Heart left ventricle (tissue), 16 donors: ENCODE results near the gene WNK2. TPM values are rescaled to one million over a fixed set of nuclear protein-coding genes. Genes with fewer than 3 reads are reported as not detected.

Source experiments
- ATAC-seq, 4 donors: fragments of 200-7000 bp; cut with Tn5 transposase; one replicate each; pipeline ENCODE4 v1.9.1; 2020 to 2022; ENCODE audit warnings: moderate library complexity in 4 of 4, mild to moderate bottlenecking in 3 of 4, moderate number of reproducible peaks in 1 of 4
- DNase-seq, 5 donors: peaks; one replicate each; pipeline ENCODE4 v3.0.0-alpha.2; 2020
- H3K27ac ChIP-seq, 12 donors: fragments of 200-600 bp; sonication (generic) in 4 of 12; one replicate each; pipeline versions ENCODE4 v1.5.0 to v1.8.0; 2016 to 2022; ENCODE audit warnings: mild to moderate bottlenecking in 2 of 12
- H3K27me3 ChIP-seq, 9 donors: fragments of 200-600 bp; sonication (generic) in 2 of 9; one replicate each; pipeline versions ENCODE4 v1.5.1 to v1.8.0; 2016 to 2022; ENCODE audit warnings: mild to moderate bottlenecking in 3 of 9
- H3K36me3 ChIP-seq, 9 donors: fragments of 200-600 bp; sonication (generic) in 2 of 9; one replicate each; pipeline versions ENCODE4 v1.5.0 to v1.8.0; 2018 to 2022; ENCODE audit warnings: mild to moderate bottlenecking in 2 of 9
- H3K4me1 ChIP-seq, 12 donors: fragments of 200-600 bp; sonication (generic) in 4 of 12; one replicate each; pipeline versions ENCODE4 v1.5.0 to v1.8.0; 2016 to 2022; ENCODE audit warnings: mild to moderate bottlenecking in 3 of 12
- H3K4me3 ChIP-seq, 12 donors: fragments of 200-600 bp; sonication (generic) in 4 of 12; one replicate each; pipeline versions ENCODE4 v1.5.0 to v1.8.0; 2017 to 2022; ENCODE audit warnings: mild to moderate bottlenecking in 9 of 12, moderate library complexity in 4 of 12
- H3K9me3 ChIP-seq, 12 donors: fragments of 200-600 bp; sonication (generic) in 4 of 12; one replicate each; pipeline versions ENCODE4 v1.5.0 to v1.8.0; 2016 to 2022; ENCODE audit warnings: mild to moderate bottlenecking in 1 of 12
- POLR2A ChIP-seq, 2 donors: fragments of 450-650 bp; IDR thresholded peaks; one replicate each; pipeline ENCODE4 v1.6.1; 2017; ENCODE audit warnings: antibody characterized with exemption in 2 of 2, mild to moderate bottlenecking in 2 of 2, moderate library complexity in 2 of 2
- WGBS, 4 donors: extraction: QIAGEN DNeasy Blood & Tissue Kit in 2 of 4; methylation state at CpG; one replicate each; pipeline versions ENCODE4 v1.1.5 to v1.1.7; 2013 to 2018; 5-methylcytosine and 5-hydroxymethylcytosine counted together
- intact Hi-C, 10 donors: fragments of 100-400 bp; cut with DNase I; formaldehyde crosslinking; loops; one replicate each; pipeline versions ENCODE4 v1.11.1 to v1.14.2; 2022
- polyA plus RNA-seq, 2 donors: library from polyadenylated mRNA; stranded (reverse); fragments of 200-250 nt; gene quantifications; one replicate each; pipeline ENCODE4 v1.2.3, GENCODE V29; 2013
- total RNA-seq, 9 donors: library from RNA; depleted of rRNA in 2 of 9; stranded (reverse); fragments of >200 nt in 2 of 9; fragmentation: NEBNext Ultra II Directional in 3 of 9; extraction: Animal tissue kit (Norgen Biotek cat#: 25700) in 3 of 9; gene quantifications; one replicate each; pipeline versions ENCODE4 v1.1.0 to v1.2.4, GENCODE V29; 2016 to 2023
- TF ChIP-seq, protein P1 (sequence below), 12 donors: fragments of 200-600 bp; sonication (generic) in 4 of 12; IDR thresholded peaks; one replicate each; pipeline versions ENCODE4 v1.5.0 to v1.8.0; 2018 to 2022; ENCODE audit warnings: antibody characterized with exemption in 12 of 12, mild to moderate bottlenecking in 5 of 12
- donor health status: ischemic (EF 13 %, LVEDD 7.1; RV severe dilation, severe dysfunction).
- donor health status: healthy with polysubstance abuse.
- donor health status: DM: no; HTN: yes; CAD: no.
- donor health status: DM: no; HTN: no; CAD: no.
- donor health status: ischemic (EF 25% LVEDD 6.9; RV normal size, moderate dysfunction).
- donor health status: ischemic (EF 25% LVEDD 5.7; RV mildly dilated, moderate dysfunction).
- donor health status: healthy.
- donor health status: DM: yes; HTN: yes; CAD: no.
- donor health status: ischemic (EF 35%, LVEDD 5.7; RV mildly dilated, moderate dysfunction).
- donor health status: nonischemic (EF 11% LVEDD 7.7; RV severe dilation, severe dysfunction).
- donor health status: DM: yes; HTN: yes; CAD: no.
- donor health status: PGD.
- donor health status: ischemic (EF 29% LVEDD 5.4; RV normal size, mild dysfunction).
- donor health status: nonischemic (EF 23%, LVEDD 6.1; RV moderate dilation, normal function).

Gene WNK2
- total and polyA plus RNA-seq, 11 donors = 29.4 to 206 (median 112) TPM

DNA sequence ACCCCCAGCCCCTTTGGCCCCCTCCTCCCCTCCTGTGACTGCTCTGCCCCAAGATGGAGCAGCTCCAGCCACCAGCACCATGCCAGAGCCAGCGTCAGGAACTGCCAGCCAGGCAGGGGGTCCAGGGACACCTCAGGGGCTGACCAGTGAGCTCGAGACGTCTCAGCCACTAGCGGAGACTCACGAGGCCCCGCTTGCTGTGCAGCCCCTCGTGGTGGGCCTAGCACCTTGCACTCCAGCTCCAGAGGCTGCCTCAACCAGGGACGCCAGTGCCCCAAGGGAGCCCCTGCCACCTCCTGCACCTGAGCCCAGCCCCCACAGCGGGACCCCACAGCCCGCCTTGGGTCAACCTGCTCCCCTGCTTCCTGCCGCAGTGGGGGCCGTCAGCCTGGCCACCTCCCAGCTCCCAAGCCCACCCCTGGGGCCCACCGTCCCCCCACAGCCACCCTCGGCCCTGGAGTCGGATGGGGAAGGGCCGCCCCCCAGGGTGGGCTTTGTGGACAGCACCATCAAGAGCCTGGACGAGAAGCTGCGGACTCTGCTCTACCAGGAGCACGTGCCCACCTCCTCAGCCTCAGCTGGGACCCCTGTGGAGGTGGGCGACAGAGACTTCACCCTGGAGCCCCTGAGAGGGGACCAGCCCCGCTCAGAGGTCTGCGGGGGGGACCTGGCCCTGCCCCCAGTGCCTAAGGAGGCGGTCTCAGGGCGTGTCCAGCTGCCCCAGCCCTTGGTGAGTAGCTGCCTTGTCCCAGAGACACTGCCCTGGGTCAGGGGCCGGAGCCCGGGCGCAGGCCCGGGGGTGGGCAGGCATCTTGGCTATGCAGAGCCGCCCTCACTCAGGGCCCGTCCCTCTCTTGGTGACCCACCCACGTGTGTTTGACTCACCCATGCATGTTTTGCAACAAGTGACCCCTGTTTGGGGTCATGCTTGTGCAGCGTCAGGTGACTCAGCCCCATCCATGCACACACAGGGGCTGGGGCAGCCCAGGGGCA is 105.2 kb downstream of the WNK2 start:
- H3K9me3 ChIP-seq = no peaks in the 10 kb centered on the region
- DNase-seq (peak in 1 of 5 donors; percentile 60), ATAC-seq (peak in 1 of 4 donors; percentile 24)
- H3K4me1 ChIP-seq = peaks cover 0 to 11% (median 0%) of the 10 kb centered on the region in 12 donors
- peak overlapping the region in 1 of 12 donors; percentile 3 for H3K27ac ChIP-seq
- WGBS, 4 donors = 77 to 83% (median 80%) methylated on average over 18 to 32 of the region's 32 CpGs
- peaks cover 0 to 14% (median 0%) of the 10 kb centered on the region in 9 donors for H3K36me3 ChIP-seq
- H3K27me3 ChIP-seq = no peaks in the 10 kb centered on the region
- H3K4me3 ChIP-seq = no peak overlapping the region
- TF ChIP-seq POLR2A (IDR thresholded peaks at IDR 0.05) = no peak
- TF ChIP-seq, protein P1, sequence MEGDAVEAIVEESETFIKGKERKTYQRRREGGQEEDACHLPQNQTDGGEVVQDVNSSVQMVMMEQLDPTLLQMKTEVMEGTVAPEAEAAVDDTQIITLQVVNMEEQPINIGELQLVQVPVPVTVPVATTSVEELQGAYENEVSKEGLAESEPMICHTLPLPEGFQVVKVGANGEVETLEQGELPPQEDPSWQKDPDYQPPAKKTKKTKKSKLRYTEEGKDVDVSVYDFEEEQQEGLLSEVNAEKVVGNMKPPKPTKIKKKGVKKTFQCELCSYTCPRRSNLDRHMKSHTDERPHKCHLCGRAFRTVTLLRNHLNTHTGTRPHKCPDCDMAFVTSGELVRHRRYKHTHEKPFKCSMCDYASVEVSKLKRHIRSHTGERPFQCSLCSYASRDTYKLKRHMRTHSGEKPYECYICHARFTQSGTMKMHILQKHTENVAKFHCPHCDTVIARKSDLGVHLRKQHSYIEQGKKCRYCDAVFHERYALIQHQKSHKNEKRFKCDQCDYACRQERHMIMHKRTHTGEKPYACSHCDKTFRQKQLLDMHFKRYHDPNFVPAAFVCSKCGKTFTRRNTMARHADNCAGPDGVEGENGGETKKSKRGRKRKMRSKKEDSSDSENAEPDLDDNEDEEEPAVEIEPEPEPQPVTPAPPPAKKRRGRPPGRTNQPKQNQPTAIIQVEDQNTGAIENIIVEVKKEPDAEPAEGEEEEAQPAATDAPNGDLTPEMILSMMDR (IDR thresholded peaks at IDR 0.05) = no peak
- intact Hi-C loops = no loop called here

DNA sequence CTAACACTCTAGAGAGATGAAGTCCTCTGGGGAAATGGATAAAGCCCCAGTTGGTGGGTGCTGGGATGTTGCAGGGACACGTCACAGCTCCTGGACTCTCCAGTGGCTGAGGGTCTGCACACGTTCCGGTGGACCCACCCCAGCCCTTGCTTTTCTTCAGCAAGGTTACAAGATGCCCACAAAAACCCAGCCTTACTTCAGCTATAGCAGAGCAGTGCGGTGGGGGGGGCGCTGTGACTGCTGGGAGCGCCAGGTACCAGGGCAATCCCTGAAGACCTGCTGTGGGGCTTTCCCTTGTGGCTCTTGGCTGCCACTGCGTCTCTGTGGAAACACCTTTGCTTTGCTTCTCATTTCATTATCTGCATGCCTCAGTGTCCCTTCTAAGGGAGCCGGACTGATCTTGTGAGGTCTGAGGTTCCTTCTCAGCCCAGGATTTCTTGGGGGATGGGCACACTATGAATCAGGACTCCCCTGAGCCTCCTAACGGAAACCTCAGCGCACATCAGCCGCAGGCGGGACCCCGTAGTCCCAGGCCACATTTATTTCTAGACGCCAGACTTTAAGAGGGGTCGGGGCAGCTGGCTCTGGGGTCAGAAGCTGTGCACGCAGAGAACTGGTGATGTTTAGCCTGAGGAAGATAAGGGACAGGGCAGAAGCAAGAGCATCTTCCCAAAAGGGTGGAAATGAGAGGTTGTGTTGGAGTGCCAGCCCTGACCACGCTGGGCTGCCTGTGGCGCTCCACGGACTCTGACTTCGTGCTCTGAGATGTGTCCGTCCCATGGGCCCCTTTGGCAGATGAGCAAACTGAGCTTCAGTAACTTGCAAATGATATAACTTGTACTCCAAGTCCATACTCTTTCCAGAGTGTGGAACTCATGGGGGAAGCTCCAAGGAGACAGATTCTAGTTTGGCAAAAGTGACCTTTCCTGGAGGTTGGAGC is 106.8 kb downstream of the WNK2 start:
- no peak for TF ChIP-seq POLR2A (IDR thresholded peaks at IDR 0.05)
- Histone ChIP-seq H3K27me3 (no peaks in the 10 kb centered on the region), H3K4me1 (peaks cover 0 to 22% (median 10%) of the 10 kb centered on the region in 12 donors), H3K36me3 (peaks cover 0 to 14% (median 0%) of the 10 kb centered on the region in 9 donors), H3K9me3 (no peaks in the 10 kb centered on the region), H3K27ac (no peak overlapping the region), H3K4me3 (no peak overlapping the region)
- 78 to 89% (median 83%) methylated on average over 21 of the region's 21 CpGs for WGBS, 4 donors
- no peak for DNase-seq
- intact Hi-C loops = no loop called here
- ATAC-seq = no peak

DNA sequence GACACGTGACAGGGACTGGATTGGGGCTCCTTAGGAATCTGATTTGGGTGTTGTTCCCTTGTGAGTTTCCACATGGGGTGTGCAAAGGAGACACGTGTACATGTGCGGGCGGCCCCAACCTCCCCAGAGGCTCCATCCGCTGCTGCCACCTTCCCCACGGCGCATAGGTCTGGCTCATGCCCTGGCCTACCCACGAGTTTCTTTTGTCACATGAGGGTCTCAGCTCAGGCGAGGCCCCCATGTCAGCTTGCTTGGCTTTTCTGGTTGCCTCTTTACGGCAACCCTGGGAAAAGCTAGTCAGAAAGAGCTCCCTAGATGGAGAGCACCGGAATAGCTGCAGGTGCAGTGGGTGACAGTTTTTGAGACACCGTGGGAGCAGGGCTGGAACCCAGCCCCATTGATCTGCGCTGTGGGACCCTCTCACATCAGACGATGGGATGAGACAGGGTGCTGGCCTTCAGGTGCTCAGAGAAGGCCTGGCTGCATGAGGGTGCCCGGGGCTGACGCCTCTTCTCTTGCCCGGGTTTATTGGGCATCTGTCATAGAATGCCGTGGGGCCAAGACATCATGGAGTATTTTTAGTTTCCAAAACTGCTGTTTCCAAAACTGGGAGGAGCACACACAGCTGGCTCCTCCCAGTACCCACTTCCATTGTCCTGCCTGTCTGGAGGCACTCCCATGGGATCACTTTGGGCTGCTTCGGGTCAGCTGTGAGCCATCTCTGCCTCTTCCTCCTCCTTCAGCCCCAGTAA is 107.8 kb downstream of the WNK2 start:
- Histone ChIP-seq H3K27me3 (no peaks in the 10 kb centered on the region), H3K9me3 (no peaks in the 10 kb centered on the region), H3K36me3 (peaks cover 0 to 14% (median 0%) of the 10 kb centered on the region in 9 donors), H3K4me3 (no peak overlapping the region), H3K4me1 (peaks cover 0 to 22% (median 10%) of the 10 kb centered on the region in 12 donors), H3K27ac (no peak overlapping the region)
- TF ChIP-seq POLR2A (IDR thresholded peaks at IDR 0.05) = no peak
- TF ChIP-seq, protein P1 (IDR thresholded peaks at IDR 0.05) = no peak
- no peak for DNase-seq
- peak in 3 of 4 donors; percentile 2 to 28 (median 23) for ATAC-seq
- intact Hi-C loops = no loop called here
- WGBS, 4 donors = 62 to 76% (median 74%) methylated on average over 14 to 19 of the region's 19 CpGs

DNA sequence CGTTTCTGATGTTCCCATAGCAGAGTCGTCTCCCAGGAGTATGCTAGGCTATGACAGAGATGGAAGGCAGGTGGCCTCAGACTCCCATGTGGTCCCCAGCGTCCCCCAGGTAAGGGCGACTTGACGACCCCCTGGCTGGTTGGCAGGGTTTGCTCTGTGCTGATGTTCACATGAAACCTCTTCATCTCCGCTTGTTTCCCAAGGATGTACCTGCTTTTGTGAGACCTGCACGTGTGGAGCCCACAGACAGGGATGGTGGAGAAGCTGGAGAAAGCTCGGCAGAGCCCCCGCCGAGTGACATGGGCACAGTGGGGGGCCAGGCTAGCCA is 108.3 kb downstream of the WNK2 start:
- WGBS, 4 donors = 62 to 74% (median 71%) methylated on average over 9 to 10 of the region's 10 CpGs
- H3K4me1 ChIP-seq = peaks cover 0 to 22% (median 10%) of the 10 kb centered on the region in 12 donors
- no peak overlapping the region for H3K4me3 ChIP-seq
- no peaks in the 10 kb centered on the region for H3K9me3 ChIP-seq
- H3K27me3 ChIP-seq = no peaks in the 10 kb centered on the region
- no peak overlapping the region for H3K27ac ChIP-seq
- TF ChIP-seq POLR2A (IDR thresholded peaks at IDR 0.05) = no peak
- TF ChIP-seq, protein P1 (IDR thresholded peaks at IDR 0.05) = no peak
- intact Hi-C loops = no loop called here
- peaks cover 0 to 14% (median 0%) of the 10 kb centered on the region in 9 donors for H3K36me3 ChIP-seq
- no peak for DNase-seq
- ATAC-seq = no peak
